ENCODE measurements around the gene TNS3. TPM values are rescaled to one million over a fixed set of nuclear protein-coding genes. Genes with fewer than 3 reads are reported as not detected.

TNS3 gene
- total and polyA plus RNA-seq, 10 of the 15 experiments (the other 5 are each of a cell fraction or from before 2014, with no cell fraction given): 0.27 to 2.7 (median 0.79) TPM

DNA sequence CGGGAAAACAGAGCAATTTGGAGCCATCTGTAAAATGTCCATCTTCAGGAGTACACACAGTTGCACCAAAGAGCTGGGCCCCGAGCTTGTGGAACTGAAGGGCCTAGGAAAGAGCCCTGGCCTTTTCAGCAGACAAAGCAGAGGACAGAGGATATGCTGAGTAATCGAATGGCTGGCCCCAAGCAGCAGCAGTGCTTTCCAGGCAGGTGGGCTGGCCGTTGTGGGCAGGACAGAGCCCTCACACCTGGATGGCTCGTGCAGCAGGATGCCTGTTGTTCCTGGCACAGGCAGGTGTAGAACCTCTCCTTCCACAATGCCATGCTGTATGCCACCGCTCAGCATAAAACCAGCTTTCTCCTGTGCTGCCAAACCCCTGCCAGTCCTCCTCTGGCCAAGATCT lies 32.5 kb upstream of the TNS3 start:
- ChIA-PET CTCF (no interaction called here), POLR2A (no interaction called here), SMC1A (ENCODE audit: uncharacterized antibody, unreplicated experiment) (no interaction called here), RAD21 (ENCODE audit: unreplicated experiment) (no interaction called here)
- in situ Hi-C loops (cut with MboI): no loop called here
- H3K27me3 ChIP-seq (replicated peaks in 1 of 2; ENCODE audit: control insufficient read depth in 2 of 2, insufficient read depth in 2 of 2, low read length in 1 of 2): no peaks in the 10 kb centered on the region; a peak in 1 of 4 replicates
- no peak overlapping the region for H2AFZ ChIP-seq (ENCODE audit: control insufficient read depth, low read depth, low read length)
- no peak overlapping the region for H3K4me2 ChIP-seq (ENCODE audit: control insufficient read depth, insufficient read depth)
- H4K20me1 ChIP-seq (ENCODE audit: control insufficient read depth, insufficient read depth): no peaks in the 10 kb centered on the region
- no peaks in the 10 kb centered on the region for H3K36me3 ChIP-seq (ENCODE audit: control insufficient read depth in 2 of 2, insufficient read depth in 2 of 2, low read length in 1 of 2)
- H3K79me2 ChIP-seq (ENCODE audit: control insufficient read depth, insufficient read depth, low read length): no peaks in the 10 kb centered on the region
- whole genome bisulfite sequencing (ENCODE audit: insufficient coverage, insufficient replicate concordance, low lambda C conversion rate, missing lambda C conversion rate): 27% methylated on average over 6 of the region's 6 CpGs
- TF ChIP-seq FOXM1 (IDR thresholded peaks at IDR 0.05; ENCODE audit: low read depth, low read length): no peak
- TF ChIP-seq NR2C2 (IDR thresholded peaks at IDR 0.05; ENCODE audit: borderline replicate concordance, control insufficient read depth, insufficient read length, low read depth): no peak
- no peak for TF ChIP-seq RBBP5 (conservative IDR thresholded peaks at IDR 0.05)
- TF ChIP-seq PKNOX1 (IDR thresholded peaks at IDR 0.05): no peak
- TF ChIP-seq SUPT20H (IDR thresholded peaks at IDR 0.05; ENCODE audit: borderline replicate concordance, control insufficient read depth, low read depth, low read length): no peak
- no peak for TF ChIP-seq USF2 (IDR thresholded peaks at IDR 0.05; ENCODE audit: borderline replicate concordance, low read depth, low read length)
- no peak for TF ChIP-seq NFYA (IDR thresholded peaks at IDR 0.05; ENCODE audit: borderline replicate concordance, low read depth, low read length)
- TF ChIP-seq CHD1 (IDR thresholded peaks at IDR 0.05; ENCODE audit: low read depth, low read length): no peak
- TF ChIP-seq ASH2L (IDR thresholded peaks at IDR 0.05; ENCODE audit: borderline replicate concordance, low read depth): no peak
- TF ChIP-seq GATAD2B (conservative IDR thresholded peaks at IDR 0.05; ENCODE audit: low read depth): no peak
- no peak for TF ChIP-seq RB1 (IDR thresholded peaks at IDR 0.05; ENCODE audit: borderline replicate concordance)
- no peak for TF ChIP-seq WRNIP1 (IDR thresholded peaks at IDR 0.05; ENCODE audit: borderline replicate concordance, low read depth, low read length)
- no peak for TF ChIP-seq HDAC2 (IDR thresholded peaks at IDR 0.05)
- TF ChIP-seq BHLHE40 (IDR thresholded peaks at IDR 0.05; ENCODE audit: borderline replicate concordance in 1 of 2, low read depth in 2 of 2, low read length in 1 of 2): no peak
- TF ChIP-seq, protein P1, sequence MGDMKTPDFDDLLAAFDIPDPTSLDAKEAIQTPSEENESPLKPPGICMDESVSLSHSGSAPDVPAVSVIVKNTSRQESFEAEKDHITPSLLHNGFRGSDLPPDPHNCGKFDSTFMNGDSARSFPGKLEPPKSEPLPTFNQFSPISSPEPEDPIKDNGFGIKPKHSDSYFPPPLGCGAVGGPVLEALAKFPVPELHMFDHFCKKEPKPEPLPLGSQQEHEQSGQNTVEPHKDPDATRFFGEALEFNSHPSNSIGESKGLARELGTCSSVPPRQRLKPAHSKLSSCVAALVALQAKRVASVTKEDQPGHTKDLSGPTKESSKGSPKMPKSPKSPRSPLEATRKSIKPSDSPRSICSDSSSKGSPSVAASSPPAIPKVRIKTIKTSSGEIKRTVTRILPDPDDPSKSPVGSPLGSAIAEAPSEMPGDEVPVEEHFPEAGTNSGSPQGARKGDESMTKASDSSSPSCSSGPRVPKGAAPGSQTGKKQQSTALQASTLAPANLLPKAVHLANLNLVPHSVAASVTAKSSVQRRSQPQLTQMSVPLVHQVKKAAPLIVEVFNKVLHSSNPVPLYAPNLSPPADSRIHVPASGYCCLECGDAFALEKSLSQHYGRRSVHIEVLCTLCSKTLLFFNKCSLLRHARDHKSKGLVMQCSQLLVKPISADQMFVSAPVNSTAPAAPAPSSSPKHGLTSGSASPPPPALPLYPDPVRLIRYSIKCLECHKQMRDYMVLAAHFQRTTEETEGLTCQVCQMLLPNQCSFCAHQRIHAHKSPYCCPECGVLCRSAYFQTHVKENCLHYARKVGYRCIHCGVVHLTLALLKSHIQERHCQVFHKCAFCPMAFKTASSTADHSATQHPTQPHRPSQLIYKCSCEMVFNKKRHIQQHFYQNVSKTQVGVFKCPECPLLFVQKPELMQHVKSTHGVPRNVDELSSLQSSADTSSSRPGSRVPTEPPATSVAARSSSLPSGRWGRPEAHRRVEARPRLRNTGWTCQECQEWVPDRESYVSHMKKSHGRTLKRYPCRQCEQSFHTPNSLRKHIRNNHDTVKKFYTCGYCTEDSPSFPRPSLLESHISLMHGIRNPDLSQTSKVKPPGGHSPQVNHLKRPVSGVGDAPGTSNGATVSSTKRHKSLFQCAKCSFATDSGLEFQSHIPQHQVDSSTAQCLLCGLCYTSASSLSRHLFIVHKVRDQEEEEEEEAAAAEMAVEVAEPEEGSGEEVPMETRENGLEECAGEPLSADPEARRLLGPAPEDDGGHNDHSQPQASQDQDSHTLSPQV (IDR thresholded peaks at IDR 0.05): no peak
- TF ChIP-seq SIX5 (IDR thresholded peaks at IDR 0.05; ENCODE audit: low read depth, low read length, severe bottlenecking): no peak
- no peak for TF ChIP-seq SMC3 (IDR thresholded peaks at IDR 0.05; ENCODE audit: borderline replicate concordance, low read length)
- no peak for FAIRE-seq
- H3K9me3 ChIP-seq (replicated peaks; ENCODE audit: control insufficient read depth, insufficient read depth, low read length): no peaks in the 10 kb centered on the region
- H3K27ac ChIP-seq (ENCODE audit: control insufficient read depth, insufficient read depth): no peak overlapping the region
- DNase-seq (ENCODE audit: low read depth, low spot score): no peak
- H3K4me1 ChIP-seq (ENCODE audit: control insufficient read depth, insufficient read depth, low read length): no peaks in the 10 kb centered on the region
- intact Hi-C loops (cut with micrococcal nuclease; ENCODE audit: unreplicated experiment): no loop called here
- H3K9ac ChIP-seq (ENCODE audit: control insufficient read depth, insufficient read depth, low read length): no peak overlapping the region
- no TSS peak for BruUV-seq (replicated peaks)
- ATAC-seq: no peak
- H3K4me3 ChIP-seq: no peak overlapping the region

All from GM12878 (cell line).